OCI-M2 (cell line): ENCODE data around the gene MYO5B.

Source experiments
- DNase-seq: peaks from one replicate; lab custom pipeline; 2025; ENCODE audit not compliant: unreplicated experiment; lab: John Stamatoyannopoulos, UW

Gene MYO5B

DNA sequence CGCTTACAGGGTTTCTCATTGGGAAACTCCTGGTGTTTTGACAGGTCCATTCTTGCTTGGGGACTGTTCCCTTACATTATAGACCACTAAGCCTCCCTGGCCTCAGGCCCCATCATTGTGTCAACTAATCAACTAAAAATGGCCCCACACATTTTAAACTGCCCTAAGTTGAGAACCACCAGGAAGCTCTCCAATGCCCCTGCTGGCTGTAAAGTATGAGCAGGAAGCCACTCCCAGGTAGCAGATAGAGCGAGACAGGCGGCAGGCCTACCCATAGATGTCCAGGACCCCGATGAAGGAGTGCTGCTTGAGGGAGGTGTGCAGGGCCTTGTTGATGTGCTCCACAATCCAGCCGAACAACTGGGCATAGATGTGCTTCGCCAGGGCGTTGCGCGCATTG is 220.9 kb downstream of the MYO5B start:
- DNase-seq: no peak

- DNase-seq: no peak
These were observed 221.4 kb downstream of the MYO5B start for GRCh38 chr18:49973592-49973991.

DNA sequence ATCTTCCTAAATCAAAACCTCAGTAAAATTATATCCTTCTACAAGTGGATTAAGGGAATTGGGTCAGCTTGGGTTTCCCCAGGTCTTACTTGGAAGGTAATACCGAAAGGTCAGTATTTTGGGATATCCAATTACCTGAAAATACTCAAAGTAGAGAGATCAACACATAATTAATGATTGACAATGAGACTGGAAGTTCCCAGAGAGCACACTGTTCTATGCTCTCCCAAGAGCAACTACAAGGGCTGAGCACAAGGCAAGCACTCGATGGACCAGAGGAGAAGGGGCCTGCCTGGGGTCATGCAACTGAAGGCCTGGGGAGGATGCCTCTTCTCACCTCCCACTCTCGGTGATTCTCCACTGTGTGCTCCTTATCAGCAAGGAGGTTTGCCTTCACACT is 222.4 kb downstream of the MYO5B start:
- DNase-seq: no peak

- DNase-seq: no peak
These were observed 223.5 kb downstream of the MYO5B start for GRCh38 chr18:49971462-49971861.

GRCh38 chr18:49970319-49970718 is 224.6 kb downstream of the MYO5B start:
- DNase-seq: no peak

DNA sequence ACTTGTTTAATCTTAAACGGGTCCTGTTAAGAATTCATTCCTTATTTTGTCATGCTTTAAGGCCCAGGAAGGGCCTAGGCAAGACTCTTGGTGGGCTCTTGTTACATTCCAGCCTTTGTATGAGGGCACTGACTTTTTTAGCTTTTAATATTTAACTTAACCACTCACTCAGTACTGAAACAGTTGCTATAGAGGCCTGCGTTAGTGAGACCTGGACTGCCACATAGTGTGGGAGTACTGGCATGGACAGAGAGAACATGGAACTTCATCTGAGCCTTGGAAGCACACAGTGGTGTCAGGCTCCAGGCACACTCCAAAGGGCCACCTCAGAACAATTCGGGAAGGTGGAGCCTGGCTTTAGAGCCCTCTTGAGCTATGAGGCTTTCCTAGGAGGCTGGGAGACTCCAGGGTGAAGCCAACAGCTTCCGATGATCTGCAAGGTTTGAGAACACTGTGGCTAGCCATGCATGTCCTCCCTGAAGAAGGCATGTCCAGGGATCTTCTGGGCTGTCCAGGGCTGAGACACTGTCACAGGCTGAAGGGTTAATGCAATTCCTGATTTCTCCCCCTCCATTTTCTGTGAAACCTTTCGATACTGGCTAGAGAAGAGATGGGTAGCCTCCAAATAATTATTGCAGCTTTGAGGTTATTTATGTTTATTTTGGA is 226.2 kb downstream of the MYO5B start:
- DNase-seq: no peak

DNA sequence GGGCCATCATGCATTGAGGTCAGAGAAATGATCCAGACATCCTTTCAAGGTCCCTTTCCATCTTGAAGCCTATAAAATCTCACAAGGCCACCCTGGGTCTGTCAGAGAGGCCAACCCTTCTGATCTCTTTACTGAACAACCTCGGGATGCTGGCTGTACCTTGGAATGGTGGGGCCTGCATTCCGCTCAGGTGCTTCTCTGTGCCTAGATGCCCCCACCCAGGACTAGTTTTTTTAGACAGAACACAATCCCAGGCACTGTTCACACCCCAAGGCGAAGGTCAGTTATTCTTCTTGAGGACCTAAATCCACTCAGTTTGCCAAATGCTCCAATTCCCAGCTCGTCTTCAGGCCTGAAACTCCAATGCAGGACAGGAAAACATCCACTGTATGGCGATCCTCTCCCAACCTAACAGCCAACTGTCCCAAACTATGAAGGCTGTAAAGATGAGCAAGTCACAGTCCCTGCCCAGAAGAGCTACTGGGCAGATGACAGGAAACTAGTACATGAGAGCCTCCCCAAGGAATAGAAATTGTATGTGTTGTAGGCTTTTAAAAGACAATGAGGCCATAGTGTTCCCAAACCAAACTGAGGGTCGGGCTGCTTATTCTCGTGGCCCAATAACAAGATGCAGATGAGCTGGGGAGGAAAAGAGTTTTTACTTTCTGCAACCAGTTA is 227.2 kb downstream of the MYO5B start:
- DNase-seq: no peak

- no peak for DNase-seq
These were observed 227.8 kb downstream of the MYO5B start for GRCh38 chr18:49967171-49967570.

- no peak for DNase-seq
These were observed 228.9 kb downstream of the MYO5B start for GRCh38 chr18:49966090-49966489.

DNA sequence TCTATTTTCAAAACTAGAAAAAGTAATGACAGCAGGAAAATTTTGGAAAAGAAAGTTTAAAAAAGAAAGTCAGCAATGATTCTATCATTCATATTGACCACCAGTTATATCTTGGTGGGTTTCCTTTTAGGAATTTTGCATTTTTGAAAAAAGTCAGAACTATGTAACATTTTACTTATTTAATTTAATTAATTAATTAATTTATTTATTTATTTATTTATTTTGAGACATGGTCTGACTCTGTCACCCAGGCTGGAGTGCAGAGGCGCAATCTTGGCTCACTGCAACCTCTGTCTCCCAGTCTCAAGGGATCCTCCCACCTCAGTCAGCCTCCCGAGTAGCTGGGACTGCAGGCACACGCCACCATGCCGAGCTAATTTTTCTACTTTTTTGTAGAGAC is 231.7 kb downstream of the MYO5B start:
- DNase-seq: no peak

- no peak for DNase-seq
These were observed 233.7 kb downstream of the MYO5B start for GRCh38 chr18:49961271-49961670.

DNA sequence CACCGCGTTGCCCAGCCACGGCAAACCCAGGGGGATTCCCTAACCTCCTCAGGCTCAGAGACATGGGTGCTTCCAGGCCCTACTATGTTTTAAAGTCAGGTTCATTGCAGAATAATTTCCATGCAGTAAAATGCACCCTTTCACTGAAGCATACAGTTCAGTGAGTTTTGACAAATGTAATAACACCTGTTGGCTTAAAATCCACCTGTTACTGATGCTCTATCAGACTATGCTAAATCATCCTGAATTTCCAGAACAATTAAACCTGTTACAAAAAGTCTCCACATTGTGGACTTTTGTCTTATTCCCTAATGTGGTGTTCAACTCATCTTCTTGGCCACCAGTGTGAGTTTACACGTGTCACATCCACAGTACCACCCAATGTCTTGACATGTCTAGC is 234.6 kb downstream of the MYO5B start:
- no peak for DNase-seq

- no peak for DNase-seq
These were observed 235.8 kb downstream of the MYO5B start for GRCh38 chr18:49959176-49959575.

GRCh38 chr18:49955263-49955662 is 239.7 kb downstream of the MYO5B start:
- no peak for DNase-seq

DNA sequence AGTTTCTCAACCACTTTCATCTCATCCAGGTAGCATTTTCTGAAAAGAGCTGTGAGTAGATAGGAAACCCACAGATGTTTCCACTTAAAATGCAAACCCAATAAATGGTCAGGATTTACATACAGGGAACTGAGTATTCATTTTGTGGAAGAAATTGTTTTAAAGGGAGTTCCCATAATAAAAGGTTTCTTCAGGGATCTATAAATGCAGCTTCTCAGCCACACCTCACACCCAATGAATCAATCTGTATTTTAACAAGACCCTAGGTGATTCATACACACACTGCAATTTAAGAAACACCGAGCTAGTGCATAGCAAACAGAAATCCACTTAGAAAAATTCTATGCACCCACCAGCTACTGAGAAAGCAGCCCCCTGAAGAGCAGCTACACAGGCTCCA is 241.6 kb downstream of the MYO5B start:
- DNase-seq: no peak

DNA sequence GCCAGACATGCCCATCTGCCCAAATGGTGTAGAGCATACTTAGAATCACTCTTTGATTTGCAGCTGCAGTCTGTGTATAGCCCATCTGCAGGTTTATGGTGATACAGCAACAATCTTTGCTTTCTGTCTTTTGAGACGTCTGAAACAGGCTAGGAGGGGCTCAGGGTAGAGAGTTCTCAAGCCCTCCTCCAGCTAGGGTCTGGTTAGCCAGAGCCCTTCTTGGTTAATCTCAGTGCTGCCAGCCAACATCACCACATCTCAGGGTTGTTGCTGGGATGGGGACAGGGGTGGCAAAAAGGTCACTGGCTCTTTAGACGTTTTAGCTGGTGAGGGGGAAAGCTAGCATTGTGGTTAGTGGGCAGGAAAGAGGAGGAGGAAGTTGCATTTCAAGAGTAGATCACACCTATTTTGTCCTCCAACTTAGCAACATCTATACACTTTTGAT is 245.0 kb downstream of the MYO5B start:
- no peak for DNase-seq

DNA sequence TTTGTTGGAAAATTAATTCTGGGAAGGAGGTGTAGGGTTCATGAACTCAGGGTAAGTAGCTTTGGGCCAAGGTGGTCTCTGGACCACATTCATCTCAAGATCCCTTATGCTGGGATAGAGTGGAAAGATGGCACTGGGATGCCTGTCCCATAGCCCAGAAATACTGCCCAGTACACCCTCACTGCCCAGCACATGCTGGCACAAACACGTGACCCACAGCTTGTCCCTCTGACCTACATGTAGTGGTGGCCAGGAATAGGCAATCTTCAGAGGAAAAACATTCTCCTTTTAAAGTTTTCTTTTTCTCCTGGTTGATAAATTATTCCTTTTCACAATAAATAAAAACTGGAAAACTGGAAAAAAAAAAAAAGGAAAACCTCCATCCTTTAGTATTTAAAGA is 246.0 kb downstream of the MYO5B start:
- DNase-seq: no peak

GRCh38 chr18:49944663-49945062 is 250.3 kb downstream of the MYO5B start:
- no peak for DNase-seq

DNA sequence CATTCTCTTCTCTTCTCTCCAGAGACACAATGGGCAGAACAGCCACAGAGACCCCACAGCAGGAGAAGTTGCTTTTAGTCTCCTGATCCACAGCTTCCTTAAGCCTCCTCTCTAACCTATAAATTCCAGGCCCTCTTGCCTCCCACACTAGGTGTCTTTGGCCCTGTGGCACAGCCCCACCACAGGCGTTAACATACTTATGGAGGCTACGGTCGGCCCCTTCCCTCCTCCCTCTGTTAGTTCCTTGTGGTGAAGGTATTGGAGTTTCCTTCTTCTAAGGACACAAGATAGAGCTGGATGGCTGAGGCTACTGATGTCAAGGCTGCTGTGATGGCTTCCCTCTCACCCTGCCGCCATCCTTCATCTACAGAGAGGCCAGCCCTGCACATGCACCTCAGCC is 258.1 kb downstream of the MYO5B start:
- no peak for DNase-seq

DNA sequence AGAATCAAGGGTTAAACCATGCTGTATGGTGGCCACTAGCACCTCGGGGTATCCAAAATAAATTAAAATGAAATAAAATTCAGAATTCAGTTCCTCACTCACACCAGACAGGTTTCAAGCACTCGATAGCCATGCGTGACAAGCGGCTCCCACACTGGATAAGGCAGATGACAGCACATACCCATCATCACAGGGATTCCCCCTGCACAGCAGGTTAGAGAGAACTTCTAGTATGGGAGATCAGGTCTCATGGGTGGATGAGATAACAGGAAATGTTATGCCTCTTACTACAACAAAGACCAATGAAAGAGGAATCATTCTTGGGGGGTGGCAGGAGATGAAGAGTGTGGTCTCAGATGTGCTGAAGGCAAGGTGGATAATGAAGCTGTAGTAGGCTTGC is 259.7 kb downstream of the MYO5B start:
- no peak for DNase-seq

DNA sequence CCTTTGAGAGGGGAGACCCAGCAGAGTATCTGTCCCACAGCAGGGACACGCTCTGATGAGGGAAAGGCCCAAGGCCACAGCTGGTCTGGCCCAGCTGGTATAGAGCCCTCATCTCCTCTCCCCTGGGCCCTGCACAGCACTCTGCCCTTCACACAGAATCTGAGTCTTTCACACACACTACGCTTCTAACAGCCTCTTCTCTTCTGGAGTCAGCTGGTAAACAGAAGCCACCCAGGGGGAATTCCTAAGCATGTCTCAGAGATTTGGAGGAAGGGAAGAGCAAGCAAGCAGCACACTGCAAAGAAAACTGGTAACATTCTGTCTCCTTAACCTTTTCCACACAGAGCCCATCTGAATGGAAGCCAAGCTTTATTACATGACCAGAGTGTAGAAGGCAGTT is 260.5 kb downstream of the MYO5B start:
- no peak for DNase-seq

DNA sequence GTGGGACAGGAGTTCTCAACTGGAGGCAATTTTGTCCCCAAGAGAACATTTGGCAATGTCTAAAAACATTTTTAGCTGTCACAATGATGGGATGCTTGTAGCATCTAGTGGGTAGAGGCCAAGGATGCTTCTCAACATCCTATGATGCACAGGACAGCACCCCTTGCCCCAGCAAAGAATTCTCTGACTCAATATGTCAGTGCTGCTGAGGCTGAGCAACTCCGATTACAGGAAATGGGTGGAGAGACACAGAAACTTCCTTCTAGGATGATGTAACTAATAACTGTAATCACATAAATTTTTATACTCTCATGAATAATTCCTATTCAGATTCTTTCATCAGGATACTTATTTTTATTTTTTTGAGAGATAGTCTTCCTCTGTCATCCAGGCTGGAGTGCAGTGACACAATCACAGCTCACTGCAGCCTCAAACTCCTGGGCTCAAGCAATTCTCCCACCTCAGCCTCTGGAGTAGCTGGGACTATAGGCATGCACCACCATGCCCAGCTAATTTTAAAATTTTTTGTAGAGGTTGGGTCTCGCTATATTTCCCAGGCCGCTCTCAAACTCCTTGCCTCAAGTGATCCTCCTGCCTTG is 261.3 kb downstream of the MYO5B start:
- DNase-seq: no peak

GRCh38 chr18:49931760-49932159 is 263.2 kb downstream of the MYO5B start:
- DNase-seq: no peak
